A673 (cell line): ENCODE data around the gene DDX56. TPM values are rescaled to one million over a fixed set of nuclear protein-coding genes. Genes with fewer than 3 reads are reported as not detected.

Source experiments
- BruUV-seq: library from RNA; stranded (reverse); fragments of 400-500 nt; replicated peaks from 2 replicates; lab custom pipeline; 2021; lab: Mats Ljungman, UMichigan
- CTCF ChIA-PET: fragments of 300-600 bp; sonication (Branson Sonifier 250); formaldehyde crosslinking; loops from one replicate; lab custom pipeline; 2022; ENCODE audit warnings: antibody characterized with exemption; lab: Charles Lee
- POLR2A ChIA-PET: fragments of 300-600 bp; sonication (Branson Sonifier 250); formaldehyde crosslinking; loops from one replicate; lab custom pipeline; 2022; ENCODE audit warnings: antibody characterized with exemption; ENCODE audit not compliant: low non-redundant PET; lab: Charles Lee
- DNase-seq: peaks from one replicate; pipeline ENCODE4 v3.0.0-alpha.2; 2015; ENCODE audit warnings: low spot score
- H3K27ac ChIP-seq: fragments of 200-600 bp; sonication (generic); 2 replicates; pipeline ENCODE4 v1.5.1; 2016; ENCODE audit warnings: mixed run types, low read depth, mild to moderate bottlenecking, mixed read lengths, antibody characterized with exemption, low read length; ENCODE audit not compliant: poor library complexity, severe bottlenecking
- H3K27me3 ChIP-seq: fragments of 200-600 bp; sonication (generic); replicated peaks from 2 replicates; pipeline ENCODE4 v1.6.1; 2017; ENCODE audit warnings: mixed run types, low read depth, mild to moderate bottlenecking, mixed read lengths, antibody characterized with exemption, low read length; ENCODE audit not compliant: insufficient read depth, poor library complexity
- H3K36me3 ChIP-seq: fragments of 200-600 bp; sonication (generic); 2 replicates; pipeline ENCODE4 v1.6.1; 2016; ENCODE audit warnings: mixed run types, mild to moderate bottlenecking, mixed read lengths, antibody characterized with exemption, low read length; ENCODE audit not compliant: insufficient read depth, poor library complexity, severe bottlenecking
- H3K4me1 ChIP-seq: fragments of 200-600 bp; sonication (generic); 2 replicates; pipeline ENCODE4 v1.6.1; 2017; ENCODE audit warnings: mixed run types, mild to moderate bottlenecking, mixed read lengths, antibody characterized with exemption, low read length; ENCODE audit not compliant: insufficient read depth, poor library complexity, severe bottlenecking
- H3K4me3 ChIP-seq: fragments of 200-600 bp; sonication (generic); 2 replicates; pipeline ENCODE4 v1.5.1; 2016; ENCODE audit warnings: low read depth, mixed run types, mild to moderate bottlenecking, mixed read lengths, low read length; ENCODE audit not compliant: poor library complexity, severe bottlenecking
- H3K9me3 ChIP-seq: fragments of 200-600 bp; sonication (generic); 2 replicates; pipeline ENCODE4 v1.6.1; 2016; ENCODE audit warnings: mixed run types, low read depth, mild to moderate bottlenecking, mixed read lengths, antibody characterized with exemption, low read length; ENCODE audit not compliant: poor library complexity, severe bottlenecking
- EZH2 ChIP-seq: fragments of 200-600 bp; sonication (generic); IDR thresholded peaks from 2 replicates; pipeline ENCODE4 v1.6.1; 2017; ENCODE audit warnings: borderline replicate concordance, low read depth, mild to moderate bottlenecking, mixed read lengths, antibody characterized with exemption, low read length; ENCODE audit not compliant: poor library complexity, severe bottlenecking
- intact Hi-C: fragments of 100-400 bp; cut with micrococcal nuclease; formaldehyde crosslinking; loops from one replicate; pipeline ENCODE4 v1.10.0; 2022; ENCODE audit not compliant: unreplicated experiment
- total RNA-seq: library from RNA; stranded (reverse); gene quantifications from 2 replicates; pipeline ENCODE4 v1.2.3, GENCODE V29; 2021
- TF ChIP-seq, protein P1 (sequence below): fragments of 300-800, 200-600 bp; sonication (generic); conservative IDR thresholded peaks from 2 replicates; pipeline ENCODE4 v1.5.1; 2017; ENCODE audit warnings: low read depth, mild to moderate bottlenecking, antibody characterized with exemption, low read length, moderate library complexity, mixed read lengths

The DDX56 gene
- total RNA-seq, 1 experiment from 2014 or later: 147 TPM

DNA sequence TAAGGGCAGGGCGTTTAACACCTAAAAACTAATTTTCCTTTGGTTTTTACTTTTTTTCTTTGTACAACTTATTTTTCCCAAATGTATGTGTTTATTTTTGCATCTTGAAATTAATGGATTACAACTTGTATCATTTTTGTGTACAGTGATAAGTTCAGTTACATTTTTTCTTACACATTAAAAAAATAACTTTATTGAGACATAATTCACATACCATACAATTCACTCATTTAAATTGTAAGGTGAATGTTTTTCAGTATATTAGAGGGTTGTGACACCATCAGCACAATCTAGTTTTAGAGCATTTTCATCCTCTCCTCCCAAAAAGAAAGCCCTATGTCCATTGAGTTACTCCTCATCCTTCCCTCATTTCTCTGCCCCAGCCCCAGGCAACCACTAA lies 44.3 kb upstream of the DDX56 start:
- TF ChIP-seq, protein P1, sequence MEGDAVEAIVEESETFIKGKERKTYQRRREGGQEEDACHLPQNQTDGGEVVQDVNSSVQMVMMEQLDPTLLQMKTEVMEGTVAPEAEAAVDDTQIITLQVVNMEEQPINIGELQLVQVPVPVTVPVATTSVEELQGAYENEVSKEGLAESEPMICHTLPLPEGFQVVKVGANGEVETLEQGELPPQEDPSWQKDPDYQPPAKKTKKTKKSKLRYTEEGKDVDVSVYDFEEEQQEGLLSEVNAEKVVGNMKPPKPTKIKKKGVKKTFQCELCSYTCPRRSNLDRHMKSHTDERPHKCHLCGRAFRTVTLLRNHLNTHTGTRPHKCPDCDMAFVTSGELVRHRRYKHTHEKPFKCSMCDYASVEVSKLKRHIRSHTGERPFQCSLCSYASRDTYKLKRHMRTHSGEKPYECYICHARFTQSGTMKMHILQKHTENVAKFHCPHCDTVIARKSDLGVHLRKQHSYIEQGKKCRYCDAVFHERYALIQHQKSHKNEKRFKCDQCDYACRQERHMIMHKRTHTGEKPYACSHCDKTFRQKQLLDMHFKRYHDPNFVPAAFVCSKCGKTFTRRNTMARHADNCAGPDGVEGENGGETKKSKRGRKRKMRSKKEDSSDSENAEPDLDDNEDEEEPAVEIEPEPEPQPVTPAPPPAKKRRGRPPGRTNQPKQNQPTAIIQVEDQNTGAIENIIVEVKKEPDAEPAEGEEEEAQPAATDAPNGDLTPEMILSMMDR: no peak
- no peak for TF ChIP-seq EZH2
- Histone ChIP-seq H3K4me3 (no peak overlapping the region), H3K4me1 (peaks cover 4% of the 10 kb centered on the region), H3K9me3 (no peaks in the 10 kb centered on the region), H3K36me3 (peaks cover 5% of the 10 kb centered on the region), H3K27me3 (no peaks in the 10 kb centered on the region), H3K27ac (no peak overlapping the region)
- intact Hi-C loops: no loop called here
- BruUV-seq: no TSS peak
- CTCF ChIA-PET: no interaction called here
- DNase-seq: no peak
- POLR2A ChIA-PET: no interaction called here

DNA sequence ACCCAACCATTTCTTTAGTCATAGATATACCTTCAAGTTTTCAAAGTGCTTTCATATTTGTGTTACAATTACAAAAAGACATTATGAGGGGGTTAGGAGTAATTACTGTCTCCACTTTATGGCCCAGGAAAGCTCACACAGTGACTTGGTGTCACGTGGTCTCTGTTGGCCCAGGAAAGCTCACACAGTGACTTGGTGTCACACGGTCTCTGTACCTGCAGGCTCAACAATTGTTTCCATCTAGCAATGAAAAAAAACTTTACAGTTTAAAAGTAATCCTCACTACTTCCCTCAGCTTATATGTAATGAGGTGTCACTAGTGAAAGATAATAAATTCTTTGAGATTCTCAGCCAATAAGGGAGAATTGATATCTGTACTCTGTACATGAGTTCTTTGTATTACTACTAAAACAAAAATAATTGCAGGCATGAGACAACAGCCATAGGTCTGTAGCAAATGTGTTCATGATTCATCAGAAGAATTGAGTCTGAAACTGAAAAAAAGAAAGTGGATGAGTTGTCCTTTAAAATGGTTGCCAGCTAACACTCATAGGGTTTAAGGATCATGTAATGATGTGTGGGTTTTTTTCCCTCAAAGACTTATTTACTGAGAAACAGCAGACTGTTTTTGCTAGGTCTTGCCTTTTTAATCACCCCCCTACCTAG lies 43.6 kb upstream of the DDX56 start:
- ChIA-PET CTCF (no interaction called here), POLR2A (no interaction called here)
- Histone ChIP-seq H3K4me3 (no peak overlapping the region), H3K9me3 (no peaks in the 10 kb centered on the region), H3K27me3 (no peaks in the 10 kb centered on the region), H3K36me3 (peaks cover 5% of the 10 kb centered on the region), H3K27ac (no peak overlapping the region), H3K4me1 (peaks cover 4% of the 10 kb centered on the region)
- TF ChIP-seq, protein P1: no peak
- no peak for TF ChIP-seq EZH2
- no peak for DNase-seq
- intact Hi-C loops: no loop called here
- BruUV-seq: no TSS peak

DNA sequence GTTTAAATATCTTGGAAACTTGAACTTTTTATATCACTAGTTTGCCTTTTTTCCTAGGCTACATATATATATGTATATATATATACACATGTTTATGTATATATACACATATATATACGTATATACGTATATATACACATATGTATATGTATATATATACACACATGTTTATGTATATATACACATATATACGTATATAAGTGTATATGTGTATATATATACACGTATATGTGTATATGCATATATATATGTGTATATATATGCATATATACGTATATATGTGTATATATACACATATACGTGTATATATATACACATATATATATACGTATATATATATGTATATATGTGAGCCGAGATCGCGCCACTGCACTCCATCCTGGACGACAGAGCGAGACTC lies 42.8 kb upstream of the DDX56 start:
- peaks cover 5% of the 10 kb centered on the region for H3K36me3 ChIP-seq
- POLR2A ChIA-PET: no interaction called here
- CTCF ChIA-PET: no interaction called here

More for the DNA sequence above, 42.8 kb upstream of the DDX56 start:
- DNase-seq: no peak
- no TSS peak for BruUV-seq
- Histone ChIP-seq H3K4me1 (peaks cover 4% of the 10 kb centered on the region), H3K9me3 (no peaks in the 10 kb centered on the region), H3K27ac (no peak overlapping the region), H3K27me3 (no peaks in the 10 kb centered on the region), H3K4me3 (no peak overlapping the region)
- intact Hi-C loops: no loop called here
- no peak for TF ChIP-seq EZH2
- TF ChIP-seq, protein P1: no peak
